HepG2 (cell line): ENCODE measurements around the gene ARFGEF3. TPM values are rescaled to one million over a fixed set of nuclear protein-coding genes. Genes with fewer than 3 reads are reported as not detected.
A peak's percentile ranks its signal among the peaks of the same experiment; 100 is the strongest.
"Not testable (repeated sequence)": the region's sequence is repeated elsewhere in the genome, so short reads cannot be mapped to it uniquely, and the experiment has no call there.

Source experiments
- ATAC-seq: fragments of 200-7000 bp; cut with Tn5 transposase; 3 replicates; pipeline ENCODE4 v1.9.1; 2020; ENCODE audit warnings: mild to moderate bottlenecking, moderate library complexity
- BruUV-seq: library from RNA; stranded (reverse); fragments of 400-500 nt; replicated peaks from 2 replicates; lab custom pipeline; 2021; lab: Mats Ljungman, UMichigan
- CTCF ChIA-PET: fragments of 300-600 bp; formaldehyde crosslinking; extraction: SDS; loops from one replicate; lab custom pipeline; 2021; ENCODE audit warnings: low total read pairs, inconsistent platforms, low intra/inter-chr PET ratio; lab: Yijun Ruan, JAX
- POLR2A ChIA-PET: fragments of 350-600 bp; sonication (Branson Sonifier 250); formaldehyde crosslinking; loops from one replicate; lab custom pipeline; 2020; ENCODE audit warnings: antibody characterized with exemption, inconsistent platforms; lab: Yijun Ruan, JAX
- DNase-seq: peaks from one replicate; pipeline ENCODE4 v3.0.0-alpha.2; 2015; ENCODE audit warnings: low spot score
- FAIRE-seq: peaks from 3 replicates; lab custom pipeline; 2011; peaks lifted over from hg19 to GRCh38; lab: Jason Lieb, UNC
- H2AFZ ChIP-seq: one replicate; pipeline ENCODE4 v1.6.1; 2011; ENCODE audit warnings: low read length, inconsistent platforms
- H3K27ac ChIP-seq: fragments of 300-600 bp; 3 replicates; pipeline ENCODE4 v1.8.0; 2011; ENCODE audit warnings: mixed run types, mild to moderate bottlenecking, mixed read lengths, low read length, inconsistent platforms; ENCODE audit not compliant: insufficient read depth; ENCODE audit errors: extremely low read length
- H3K27me3 ChIP-seq, 2 experiments: fragments of 200-600 bp in 1 of 2; 2 replicates in 1 of 2; 3 replicates in 1 of 2; pipeline versions ENCODE4 v1.6.0 to v1.8.0; 2011; ENCODE audit warnings: low read length in 2 of 2, mild to moderate bottlenecking in 2 of 2, moderate library complexity in 2 of 2, inconsistent platforms in 1 of 2; ENCODE audit not compliant: insufficient read depth in 2 of 2, control insufficient read depth in 1 of 2
- H3K36me3 ChIP-seq, 2 experiments: fragments of 200-600 bp in 1 of 2; replicated peaks in 1 of 2; 2 replicates in 1 of 2; 3 replicates in 1 of 2; pipeline versions ENCODE4 v1.5.1 to v1.8.0; 2011; ENCODE audit warnings: low read length in 2 of 2, inconsistent platforms in 1 of 2; ENCODE audit not compliant: insufficient read depth in 2 of 2, control insufficient read depth in 1 of 2
- H3K4me1 ChIP-seq: 2 replicates; pipeline ENCODE4 v1.5.1; 2012; ENCODE audit warnings: low read length, inconsistent platforms; ENCODE audit not compliant: insufficient read depth
- H3K4me2 ChIP-seq: 2 replicates; pipeline ENCODE4 v1.6.0; 2011; ENCODE audit warnings: low read depth, low read length, inconsistent platforms
- H3K4me3 ChIP-seq, 3 experiments: fragments of 200-600 bp in 1 of 3; sonication (generic), shearing (Covaris generic) in 1 of 3; replicated peaks in 1 of 3; 2 replicates each; pipeline ENCODE4 v1.5.1; 2011 to 2016; ENCODE audit warnings: low read length in 3 of 3, inconsistent platforms in 2 of 3, low read depth in 2 of 3, mild to moderate bottlenecking in 2 of 3, control low read depth in 1 of 3, mixed read lengths in 1 of 3; ENCODE audit not compliant: insufficient read depth in 1 of 3
- H3K79me2 ChIP-seq: one replicate; pipeline ENCODE4 v1.6.1; 2011; ENCODE audit warnings: low read length, inconsistent platforms; ENCODE audit not compliant: insufficient read depth
- H3K9ac ChIP-seq: 2 replicates; pipeline ENCODE4 v1.6.0; 2011; ENCODE audit warnings: mild to moderate bottlenecking, low read depth, low read length, inconsistent platforms; ENCODE audit not compliant: insufficient read depth
- H3K9me3 ChIP-seq: 2 replicates; pipeline ENCODE4 v1.5.1; 2012; ENCODE audit warnings: mild to moderate bottlenecking, low read length
- H4K20me1 ChIP-seq: 2 replicates; pipeline ENCODE4 v1.6.0; 2011; ENCODE audit warnings: inconsistent platforms, mild to moderate bottlenecking, low read length, moderate library complexity; ENCODE audit not compliant: insufficient read depth
- CTCF ChIP-seq: sonication (generic); formaldehyde crosslinking; IDR thresholded peaks from 2 replicates; pipeline ENCODE4 v1.5.0; 2020; ENCODE audit warnings: mild to moderate bottlenecking, missing genetic modification reagents, moderate library complexity
- MAFK ChIP-seq, 2 experiments: IDR thresholded peaks in 1 of 2; conservative IDR thresholded peaks in 1 of 2; 2 replicates each; pipeline ENCODE4 v1.6.1; 2011; ENCODE audit warnings: improper control_type of control experiment in 2 of 2, low read length in 2 of 2
- MIXL1 ChIP-seq: IDR thresholded peaks from 2 replicates; pipeline ENCODE4 v1.6.1; 2016
- NFE2L2 ChIP-seq: fragments of 150-350 bp; IDR thresholded peaks from 2 replicates; pipeline ENCODE4 v1.6.1; 2014; ENCODE audit warnings: low read length
- TERF1 ChIP-seq: sonication (generic); formaldehyde crosslinking; IDR thresholded peaks from 2 replicates; pipeline ENCODE4 v1.8.0; 2022; ENCODE audit warnings: mild to moderate bottlenecking, missing genetic modification reagents, moderate library complexity
- ZBTB42 ChIP-seq: sonication (generic); formaldehyde crosslinking; IDR thresholded peaks from 2 replicates; pipeline ENCODE4 v1.5.0; 2020; ENCODE audit warnings: mild to moderate bottlenecking, missing genetic modification reagents
- ZNF576 ChIP-seq: sonication (generic); formaldehyde crosslinking; IDR thresholded peaks from 2 replicates; pipeline ENCODE4 v1.4.0; 2020; ENCODE audit warnings: mild to moderate bottlenecking, missing genetic modification reagents
- ZNF615 ChIP-seq: sonication (generic); formaldehyde crosslinking; IDR thresholded peaks from 2 replicates; pipeline ENCODE4 v1.5.0; 2020; ENCODE audit warnings: mild to moderate bottlenecking, missing genetic modification reagents, borderline replicate concordance
- ZNF792 ChIP-seq: IDR thresholded peaks from 2 replicates; pipeline ENCODE4 v1.6.1; 2016
- WGBS: methylation state at CpG from one replicate; pipeline ENCODE4 v1.1.6; 2017; ENCODE audit warnings: low lambda C conversion rate; 5-methylcytosine and 5-hydroxymethylcytosine counted together
- in situ Hi-C: cut with HindIII; loops from 2 replicates; pipeline ENCODE4 v1.10.0; 2017; ENCODE audit warnings: low pct_unique_long_range_greater_than_20kb; ENCODE audit not compliant: extremely low pct_ligation_motif_present
- intact Hi-C: fragments of 100-400 bp; cut with micrococcal nuclease; formaldehyde crosslinking; loops from one replicate; pipeline ENCODE4 v1.10.0; 2022; ENCODE audit not compliant: unreplicated experiment
- polyA plus RNA-seq, 8 experiments: library from polyadenylated mRNA; depleted of rRNA in 3 of 8; stranded (reverse) in 7 of 8; unstranded in 1 of 8; fragments of >200 nt; fragmentation: Illumina TruSeq in 4 of 8; extraction: Trizol in 4 of 8; gene quantifications; 2 replicates each; pipeline versions ENCODE4 v1.2.1 to v1.2.3, GENCODE V29; 2011 to 2016; ENCODE audit warnings: low read depth in 4 of 8, missing spikeins in 1 of 8, mixed read lengths in 1 of 8; ENCODE audit not compliant: insufficient read depth in 1 of 8
- total RNA-seq, 5 experiments: library from RNA; depleted of rRNA; stranded (reverse); fragments of >200 nt; fragmentation: Illumina TruSeq; extraction: Trizol; gene quantifications; 2 replicates each; pipeline ENCODE4 v1.2.3, GENCODE V29; 2016; ENCODE audit warnings: low read depth in 1 of 5

The ARFGEF3 gene
- total and polyA plus RNA-seq, 2 of the 13 experiments (the other 11 are each of a cell fraction or from before 2014, with no cell fraction given), result 0.60 to 2.6 TPM

- TF ChIP-seq CTCF (CRISPR knock-in tag) (no peak), MAFK (conservative IDR thresholded peaks at IDR 0.05 in 1 of 2, IDR thresholded peaks at IDR 0.05 in 1 of 2; ENCODE audit: low read length in 2 of 2) (peak; percentile 33 to 65; a peak in 3 of 4 replicates), TERF1 (CRISPR knock-in tag) (no peak), ZNF576 (CRISPR knock-in tag) (no peak), NFE2L2 (peak; percentile 85), ZNF792 (no peak), MIXL1 (CRISPR knock-in tag) (no peak), ZBTB42 (CRISPR knock-in tag) (no peak), ZNF615 (CRISPR knock-in tag) (no peak)
Observed at GRCh38 chr6:138357928-138358327, 196.2 kb downstream of the ARFGEF3 start (continued).

- CTCF ChIA-PET, in situ Hi-C loops, H3K4me3 ChIP-seq, BruUV-seq, H3K27me3 ChIP-seq, H3K9ac ChIP-seq, H3K4me2 ChIP-seq, FAIRE-seq, H3K79me2 ChIP-seq, DNase-seq, POLR2A ChIA-PET, H3K27ac ChIP-seq, H3K36me3 ChIP-seq, intact Hi-C loops, ATAC-seq, H3K9me3 ChIP-seq, H4K20me1 ChIP-seq, H2AFZ ChIP-seq: not testable (repeated sequence)
- WGBS, result 71% methylated on average over 8 of the region's 8 CpGs
- H3K4me1 ChIP-seq, result peaks cover 12% of the 10 kb centered on the region
Observed at GRCh38 chr6:138368684-138369083, 206.9 kb downstream of the ARFGEF3 start.
